ENCODE measurements around the gene KRTAP5-1. TPM values are rescaled to one million over a fixed set of nuclear protein-coding genes. Genes with fewer than 3 reads are reported as not detected.
A peak's percentile ranks its signal among the peaks of the same experiment; 100 is the strongest.

KRTAP5-1 gene
- total and polyA plus RNA-seq, 8 donors = 0.50 TPM; not detected in 7

DNA sequence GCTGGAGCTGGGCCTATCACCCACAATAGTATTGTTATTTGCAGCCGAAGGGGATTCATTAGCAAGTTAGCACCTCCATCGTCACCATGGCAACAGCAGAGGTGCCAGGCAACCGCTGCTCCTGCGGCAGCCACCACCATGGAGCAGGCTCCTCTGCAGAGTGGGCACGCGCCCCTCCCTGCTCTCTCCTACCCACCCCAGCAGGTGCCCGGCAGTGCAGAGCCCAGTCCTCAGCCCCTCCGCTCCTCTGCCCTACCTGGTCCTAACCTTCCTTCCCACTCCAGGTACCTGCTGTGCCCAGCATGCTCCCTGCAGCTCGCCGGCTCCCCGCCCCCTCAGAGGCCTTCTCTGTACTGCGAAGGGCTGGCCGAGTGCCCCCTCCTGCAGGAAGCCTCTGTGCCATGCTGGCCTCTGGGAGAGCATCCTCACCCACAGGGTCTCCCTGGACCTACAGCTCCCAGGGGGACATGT lies 16.6 kb downstream of the KRTAP5-1 start:
- Histone ChIP-seq H3K27me3 (peaks cover 0 to 28% (median 11%) of the 10 kb centered on the region in 3 donors), H3K9me3 (no peaks in the 10 kb centered on the region), H3K4me3 (no peak overlapping the region), H3K36me3 (peaks cover 0 to 16% (median 11%) of the 10 kb centered on the region in 4 donors), H3K27ac (peak overlapping the region in 2 of 5 donors; percentile 5 to 89), H3K4me1 (peaks cover 36 to 77% (median 58%) of the 10 kb centered on the region in 4 donors)
- DNase-seq = peak in 1 of 2 donors; percentile 76
- no peak for TF ChIP-seq EP300 (IDR thresholded peaks at IDR 0.05)
- 50 to 66% (median 57%) methylated on average over 8 to 13 of the region's 13 CpGs for WGBS, 5 donors
- intact Hi-C loops (cut with DNase I; ENCODE audit: low total_unique reads) = no loop called here

DNA sequence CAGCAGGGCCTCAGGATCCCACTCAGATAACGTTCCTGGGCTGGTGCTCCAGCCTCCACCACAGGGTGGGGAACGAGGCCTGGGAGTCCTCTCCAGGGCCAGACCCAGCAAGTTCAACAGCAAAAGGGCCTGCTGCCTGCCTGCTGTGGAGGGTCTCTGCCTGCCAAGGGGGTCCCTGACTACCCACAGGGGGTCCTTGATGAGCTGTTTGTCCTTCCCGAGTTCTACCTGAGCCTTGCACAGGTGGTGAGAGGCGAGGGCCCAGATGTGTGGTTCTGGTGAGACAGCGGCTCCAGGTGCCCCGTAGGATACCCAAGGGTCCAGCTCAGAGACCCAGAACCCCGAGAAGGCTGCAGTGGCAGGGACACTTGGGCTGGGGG lies 17.4 kb downstream of the KRTAP5-1 start:
- peaks cover 3 to 24% (median 18%) of the 10 kb centered on the region in 4 donors for H3K36me3 ChIP-seq
- 60 to 84% (median 81%) methylated on average over 3 to 7 of the region's 7 CpGs for WGBS, 5 donors
- peaks cover 0 to 21% (median 11%) of the 10 kb centered on the region in 3 donors for H3K27me3 ChIP-seq
- peak in 1 of 2 donors; percentile 13 for DNase-seq
- no peaks in the 10 kb centered on the region for H3K9me3 ChIP-seq
- peak overlapping the region in 1 of 5 donors; percentile 43 for H3K27ac ChIP-seq
- H3K4me1 ChIP-seq = peaks cover 33 to 69% (median 51%) of the 10 kb centered on the region in 4 donors
- no peak for TF ChIP-seq EP300 (IDR thresholded peaks at IDR 0.05)
- TF ChIP-seq, protein P1, sequence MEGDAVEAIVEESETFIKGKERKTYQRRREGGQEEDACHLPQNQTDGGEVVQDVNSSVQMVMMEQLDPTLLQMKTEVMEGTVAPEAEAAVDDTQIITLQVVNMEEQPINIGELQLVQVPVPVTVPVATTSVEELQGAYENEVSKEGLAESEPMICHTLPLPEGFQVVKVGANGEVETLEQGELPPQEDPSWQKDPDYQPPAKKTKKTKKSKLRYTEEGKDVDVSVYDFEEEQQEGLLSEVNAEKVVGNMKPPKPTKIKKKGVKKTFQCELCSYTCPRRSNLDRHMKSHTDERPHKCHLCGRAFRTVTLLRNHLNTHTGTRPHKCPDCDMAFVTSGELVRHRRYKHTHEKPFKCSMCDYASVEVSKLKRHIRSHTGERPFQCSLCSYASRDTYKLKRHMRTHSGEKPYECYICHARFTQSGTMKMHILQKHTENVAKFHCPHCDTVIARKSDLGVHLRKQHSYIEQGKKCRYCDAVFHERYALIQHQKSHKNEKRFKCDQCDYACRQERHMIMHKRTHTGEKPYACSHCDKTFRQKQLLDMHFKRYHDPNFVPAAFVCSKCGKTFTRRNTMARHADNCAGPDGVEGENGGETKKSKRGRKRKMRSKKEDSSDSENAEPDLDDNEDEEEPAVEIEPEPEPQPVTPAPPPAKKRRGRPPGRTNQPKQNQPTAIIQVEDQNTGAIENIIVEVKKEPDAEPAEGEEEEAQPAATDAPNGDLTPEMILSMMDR (IDR thresholded peaks at IDR 0.05) = no peak
- TF ChIP-seq POLR2A (IDR thresholded peaks at IDR 0.05) = no peak
- TF ChIP-seq POLR2AphosphoS5 (IDR thresholded peaks at IDR 0.05) = no peak
- intact Hi-C loops (cut with DNase I; ENCODE audit: low total_unique reads) = no loop called here
- H3K4me3 ChIP-seq = no peak overlapping the region

DNA sequence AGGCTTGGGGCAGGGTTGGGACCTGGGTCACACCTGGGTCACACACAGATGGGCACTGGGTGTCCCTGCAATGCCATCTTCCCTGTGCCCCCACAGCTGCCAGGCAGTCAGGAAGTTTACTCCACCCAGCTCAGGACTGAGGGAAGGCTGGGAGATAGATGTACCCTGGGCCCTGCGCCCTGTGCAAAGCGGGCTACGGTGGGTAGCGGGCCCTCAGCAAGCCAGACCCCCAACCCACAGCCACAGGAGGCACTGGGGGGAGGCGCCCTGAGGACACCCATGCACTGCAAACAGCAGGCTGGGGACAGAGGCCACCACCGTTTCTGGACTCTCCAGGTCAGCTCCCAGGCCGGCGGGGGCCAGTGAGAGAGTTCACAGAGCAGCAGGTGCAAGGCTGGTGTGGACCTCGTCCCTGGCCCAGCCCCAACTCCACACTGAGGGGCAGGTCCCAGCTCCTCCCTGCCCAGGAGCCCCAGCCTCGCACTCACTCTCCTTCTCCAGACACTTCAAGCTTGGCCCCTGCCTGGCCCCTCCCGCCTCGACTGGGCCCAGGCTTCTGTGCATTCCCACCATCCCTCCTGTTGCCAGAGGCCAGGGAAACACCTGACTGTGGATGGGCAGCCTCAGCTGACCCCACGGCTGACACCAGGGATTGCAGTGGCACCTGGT lies 17.9 kb downstream of the KRTAP5-1 start:
- peaks cover 3 to 29% (median 19%) of the 10 kb centered on the region in 4 donors for H3K36me3 ChIP-seq
- peak in 1 of 2 donors; percentile 15 for DNase-seq
- H3K27ac ChIP-seq = peak overlapping the region in 1 of 5 donors; percentile 43
- H3K4me3 ChIP-seq = no peak overlapping the region
- no peaks in the 10 kb centered on the region for H3K9me3 ChIP-seq
- H3K4me1 ChIP-seq = peaks cover 29 to 64% (median 48%) of the 10 kb centered on the region in 4 donors
- TF ChIP-seq, protein P1 (IDR thresholded peaks at IDR 0.05) = no peak
- TF ChIP-seq POLR2AphosphoS5 (IDR thresholded peaks at IDR 0.05) (no peak), POLR2A (IDR thresholded peaks at IDR 0.05) (no peak), EP300 (IDR thresholded peaks at IDR 0.05) (no peak)
- WGBS, 5 donors = 59 to 78% (median 75%) methylated on average over 10 to 13 of the region's 13 CpGs
- intact Hi-C loops (cut with DNase I; ENCODE audit: low total_unique reads) = no loop called here
- H3K27me3 ChIP-seq = peaks cover 0 to 16% (median 6%) of the 10 kb centered on the region in 3 donors

DNA sequence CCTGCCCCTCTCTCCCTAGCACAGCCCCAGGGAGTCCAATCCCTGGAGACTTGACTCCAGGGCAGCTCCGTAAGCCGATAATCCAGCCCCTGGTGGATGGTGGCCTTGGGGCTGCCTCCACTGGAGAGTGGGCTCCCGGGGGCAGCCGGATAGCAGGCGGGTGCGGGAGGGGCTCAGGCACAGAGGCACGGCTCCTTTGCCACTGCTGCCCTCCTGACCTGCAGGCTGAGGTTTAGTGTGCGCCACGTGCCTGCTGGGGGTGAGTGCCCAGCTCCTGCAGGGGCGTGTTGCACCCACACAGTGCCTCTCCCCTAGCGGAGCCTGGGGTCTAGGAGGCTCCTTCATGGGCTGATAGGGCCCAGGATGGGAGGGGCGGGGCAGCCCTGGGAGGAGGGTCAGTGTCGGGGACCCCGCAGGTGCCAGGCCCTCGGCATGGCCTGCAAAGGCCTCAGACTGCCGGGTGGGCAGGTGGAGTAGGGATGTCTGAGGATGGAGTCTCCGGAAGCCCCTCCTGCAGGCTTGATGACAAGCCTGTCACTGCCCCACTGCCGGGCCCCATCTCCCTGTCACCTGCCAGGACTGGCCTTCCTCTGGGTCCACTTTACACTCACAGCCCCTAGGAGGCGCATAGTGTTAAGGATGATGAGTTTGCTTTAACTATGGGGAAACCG lies 18.6 kb downstream of the KRTAP5-1 start:
- H3K27me3 ChIP-seq = peaks cover 0 to 15% (median 6%) of the 10 kb centered on the region in 3 donors
- H3K9me3 ChIP-seq = no peaks in the 10 kb centered on the region
- TF ChIP-seq POLR2AphosphoS5 (IDR thresholded peaks at IDR 0.05) = no peak
- no peak for TF ChIP-seq EP300 (IDR thresholded peaks at IDR 0.05)
- no peak for TF ChIP-seq POLR2A (IDR thresholded peaks at IDR 0.05)
- TF ChIP-seq, protein P1 (IDR thresholded peaks at IDR 0.05) = no peak
- DNase-seq = peak in 1 of 2 donors; percentile 11
- no peak overlapping the region for H3K4me3 ChIP-seq
- WGBS, 5 donors = 59 to 82% (median 78%) methylated on average over 8 to 20 of the region's 20 CpGs
- intact Hi-C loops (cut with DNase I; ENCODE audit: low total_unique reads) = no loop called here
- no peak overlapping the region for H3K27ac ChIP-seq
- peaks cover 29 to 64% (median 48%) of the 10 kb centered on the region in 4 donors for H3K4me1 ChIP-seq
- H3K36me3 ChIP-seq = peaks cover 3 to 36% (median 22%) of the 10 kb centered on the region in 4 donors

All from stomach (tissue), 9 donors.